Measurements from ENCODE around the gene MAST1. TPM values are rescaled to one million over a fixed set of nuclear protein-coding genes. Genes with fewer than 3 reads are reported as not detected.
A peak's percentile ranks its signal among the peaks of the same experiment; 100 is the strongest.

Gene MAST1
- total and polyA plus RNA-seq, 4 donors: 0.08 to 0.54 (median 0.23) TPM

DNA sequence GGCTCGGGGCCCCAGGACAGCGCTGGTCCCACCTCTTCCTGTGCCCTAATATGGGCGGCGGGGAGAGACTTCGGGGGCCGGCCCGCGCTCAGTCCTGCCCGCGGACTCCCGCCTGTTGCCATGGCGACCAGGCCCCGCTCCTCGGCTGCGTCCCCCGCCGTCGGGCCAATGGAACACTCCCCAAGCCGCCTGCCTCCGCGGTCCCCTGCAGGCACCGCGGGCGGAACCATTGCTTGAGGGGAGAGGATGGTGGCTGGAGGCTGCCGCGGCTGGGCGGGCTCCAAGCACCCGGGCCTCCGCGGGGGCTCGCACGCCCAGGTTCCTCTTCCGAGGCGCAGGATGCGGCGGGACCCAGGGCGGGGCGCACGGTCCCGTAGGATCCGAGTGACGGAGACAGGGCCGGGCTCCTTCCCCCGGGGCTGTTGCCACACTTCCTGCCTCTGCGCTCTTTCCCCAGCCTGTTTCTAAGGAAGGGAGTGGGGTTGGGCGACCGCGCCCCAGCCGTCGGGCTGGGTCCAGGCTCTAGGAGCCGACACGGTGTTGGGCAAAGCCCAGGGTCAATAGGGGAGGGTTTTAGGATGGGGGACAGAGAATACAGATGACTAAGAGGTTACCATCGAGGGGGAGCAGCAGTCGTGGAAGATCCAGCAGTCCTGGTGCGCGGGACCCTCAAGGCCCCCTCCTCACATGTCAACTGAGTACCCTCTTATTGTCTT, 48.3 kb upstream of the MAST1 start (continued):
- TF ChIP-seq FOXA1 (IDR thresholded peaks at IDR 0.05): no peak
- TF ChIP-seq, protein P1, sequence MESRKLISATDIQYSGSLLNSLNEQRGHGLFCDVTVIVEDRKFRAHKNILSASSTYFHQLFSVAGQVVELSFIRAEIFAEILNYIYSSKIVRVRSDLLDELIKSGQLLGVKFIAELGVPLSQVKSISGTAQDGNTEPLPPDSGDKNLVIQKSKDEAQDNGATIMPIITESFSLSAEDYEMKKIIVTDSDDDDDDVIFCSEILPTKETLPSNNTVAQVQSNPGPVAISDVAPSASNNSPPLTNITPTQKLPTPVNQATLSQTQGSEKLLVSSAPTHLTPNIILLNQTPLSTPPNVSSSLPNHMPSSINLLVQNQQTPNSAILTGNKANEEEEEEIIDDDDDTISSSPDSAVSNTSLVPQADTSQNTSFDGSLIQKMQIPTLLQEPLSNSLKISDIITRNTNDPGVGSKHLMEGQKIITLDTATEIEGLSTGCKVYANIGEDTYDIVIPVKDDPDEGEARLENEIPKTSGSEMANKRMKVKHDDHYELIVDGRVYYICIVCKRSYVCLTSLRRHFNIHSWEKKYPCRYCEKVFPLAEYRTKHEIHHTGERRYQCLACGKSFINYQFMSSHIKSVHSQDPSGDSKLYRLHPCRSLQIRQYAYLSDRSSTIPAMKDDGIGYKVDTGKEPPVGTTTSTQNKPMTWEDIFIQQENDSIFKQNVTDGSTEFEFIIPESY (IDR thresholded peaks at IDR 0.05): no peak
- TF ChIP-seq HNF4G (IDR thresholded peaks at IDR 0.05): peak; percentile 21
- peak in 1 of 2 donors; percentile 19 for TF ChIP-seq RAD21 (IDR thresholded peaks at IDR 0.05)
- TF ChIP-seq YY1 (IDR thresholded peaks at IDR 0.05): peak; percentile 71

DNA sequence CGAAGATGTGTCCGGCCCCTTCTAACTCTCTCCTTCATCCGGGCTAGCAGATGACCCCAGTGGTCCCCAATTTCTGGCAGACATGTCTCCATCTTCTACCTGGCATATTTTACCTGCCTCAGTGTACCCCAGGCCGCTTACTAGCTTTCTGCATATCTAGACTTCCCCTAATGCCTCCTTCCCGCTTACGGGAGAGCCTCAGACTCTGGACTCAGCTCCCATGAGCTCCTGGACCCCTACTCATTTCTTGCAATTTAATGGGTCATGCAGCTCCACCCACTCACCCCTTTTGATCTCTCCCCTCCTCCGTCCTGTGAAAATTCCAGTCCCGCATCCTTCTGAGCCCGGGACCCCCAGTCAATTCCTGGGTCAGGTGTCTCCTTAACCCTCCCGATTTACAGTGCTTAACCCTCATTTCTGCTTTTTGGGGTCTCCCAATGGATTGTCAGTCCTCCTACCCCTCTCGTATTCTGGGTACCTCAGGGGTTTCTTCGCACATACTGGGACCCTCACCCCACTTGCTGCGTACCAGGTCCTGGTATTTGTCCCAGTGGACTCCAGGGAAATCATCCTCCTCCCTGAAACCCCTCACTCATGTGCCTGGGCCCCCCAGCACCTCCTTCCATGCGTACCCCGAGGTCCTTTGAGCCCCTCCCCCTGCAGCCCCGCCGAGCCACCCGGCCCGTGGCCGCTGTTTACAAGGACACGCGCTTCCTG, 47.5 kb upstream of the MAST1 start:
- H3K4me3 ChIP-seq (ENCODE audit: low read depth in 1 of 3, low read length in 3 of 3): peak overlapping the region; percentile 58 to 82 (median 62)
- no peaks in the 10 kb centered on the region for H3K9me3 ChIP-seq (ENCODE audit: control insufficient read depth in 4 of 4, low read length in 3 of 4)
- no peaks in the 10 kb centered on the region for H3K27me3 ChIP-seq (ENCODE audit: control insufficient read depth in 4 of 4, insufficient read depth in 4 of 4, low read length in 3 of 4)
- peaks cover 4 to 29% (median 21%) of the 10 kb centered on the region in 4 donors for H3K4me1 ChIP-seq (ENCODE audit: control insufficient read depth in 4 of 4, insufficient read depth in 4 of 4, low read length in 3 of 4)
- peak overlapping the region; percentile 98 to 99 for H3K27ac ChIP-seq (ENCODE audit: low read depth in 1 of 2, low read length in 2 of 2)
- 1% methylated on average over 22 of the region's 22 CpGs for WGBS
- TF ChIP-seq, protein P2, sequence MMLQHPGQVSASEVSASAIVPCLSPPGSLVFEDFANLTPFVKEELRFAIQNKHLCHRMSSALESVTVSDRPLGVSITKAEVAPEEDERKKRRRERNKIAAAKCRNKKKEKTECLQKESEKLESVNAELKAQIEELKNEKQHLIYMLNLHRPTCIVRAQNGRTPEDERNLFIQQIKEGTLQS (IDR thresholded peaks at IDR 0.05): no peak
- peak; percentile 39 to 47 for TF ChIP-seq RXRA (IDR thresholded peaks at IDR 0.05)
- TF ChIP-seq NR2F2 (IDR thresholded peaks at IDR 0.05): peak; percentile 27
- TF ChIP-seq, protein P3, sequence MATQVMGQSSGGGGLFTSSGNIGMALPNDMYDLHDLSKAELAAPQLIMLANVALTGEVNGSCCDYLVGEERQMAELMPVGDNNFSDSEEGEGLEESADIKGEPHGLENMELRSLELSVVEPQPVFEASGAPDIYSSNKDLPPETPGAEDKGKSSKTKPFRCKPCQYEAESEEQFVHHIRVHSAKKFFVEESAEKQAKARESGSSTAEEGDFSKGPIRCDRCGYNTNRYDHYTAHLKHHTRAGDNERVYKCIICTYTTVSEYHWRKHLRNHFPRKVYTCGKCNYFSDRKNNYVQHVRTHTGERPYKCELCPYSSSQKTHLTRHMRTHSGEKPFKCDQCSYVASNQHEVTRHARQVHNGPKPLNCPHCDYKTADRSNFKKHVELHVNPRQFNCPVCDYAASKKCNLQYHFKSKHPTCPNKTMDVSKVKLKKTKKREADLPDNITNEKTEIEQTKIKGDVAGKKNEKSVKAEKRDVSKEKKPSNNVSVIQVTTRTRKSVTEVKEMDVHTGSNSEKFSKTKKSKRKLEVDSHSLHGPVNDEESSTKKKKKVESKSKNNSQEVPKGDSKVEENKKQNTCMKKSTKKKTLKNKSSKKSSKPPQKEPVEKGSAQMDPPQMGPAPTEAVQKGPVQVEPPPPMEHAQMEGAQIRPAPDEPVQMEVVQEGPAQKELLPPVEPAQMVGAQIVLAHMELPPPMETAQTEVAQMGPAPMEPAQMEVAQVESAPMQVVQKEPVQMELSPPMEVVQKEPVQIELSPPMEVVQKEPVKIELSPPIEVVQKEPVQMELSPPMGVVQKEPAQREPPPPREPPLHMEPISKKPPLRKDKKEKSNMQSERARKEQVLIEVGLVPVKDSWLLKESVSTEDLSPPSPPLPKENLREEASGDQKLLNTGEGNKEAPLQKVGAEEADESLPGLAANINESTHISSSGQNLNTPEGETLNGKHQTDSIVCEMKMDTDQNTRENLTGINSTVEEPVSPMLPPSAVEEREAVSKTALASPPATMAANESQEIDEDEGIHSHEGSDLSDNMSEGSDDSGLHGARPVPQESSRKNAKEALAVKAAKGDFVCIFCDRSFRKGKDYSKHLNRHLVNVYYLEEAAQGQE (IDR thresholded peaks at IDR 0.05): no peak
- peak; percentile 97 for TF ChIP-seq FOXA1 (IDR thresholded peaks at IDR 0.05)
- TF ChIP-seq GABPA (IDR thresholded peaks at IDR 0.05 in 1 of 2, conservative IDR thresholded peaks at IDR 0.05 in 1 of 2): no peak
- TF ChIP-seq RAD21 (IDR thresholded peaks at IDR 0.05): no peak
- TF ChIP-seq, protein P4, sequence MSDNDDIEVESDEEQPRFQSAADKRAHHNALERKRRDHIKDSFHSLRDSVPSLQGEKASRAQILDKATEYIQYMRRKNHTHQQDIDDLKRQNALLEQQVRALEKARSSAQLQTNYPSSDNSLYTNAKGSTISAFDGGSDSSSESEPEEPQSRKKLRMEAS (IDR thresholded peaks at IDR 0.05): peak; percentile 95
- DNase-seq (ENCODE audit: low spot score): no peak
- no peaks in the 10 kb centered on the region for H3K36me3 ChIP-seq (ENCODE audit: control insufficient read depth in 4 of 4, insufficient read depth in 3 of 4, low read depth in 1 of 4, low read length in 3 of 4)
- peak overlapping the region; percentile 53 to 97 for H3K9ac ChIP-seq (ENCODE audit: low read depth in 1 of 2, low read length in 2 of 2)
